Neural cell (in vitro differentiated cells): ENCODE measurements around the gene CACTIN. TPM values are rescaled to one million over a fixed set of nuclear protein-coding genes. Genes with fewer than 3 reads are reported as not detected.

Experiments
- H2AFZ ChIP-seq: fragments of 200-600, 300-800 bp; sonication (generic), shearing (Covaris generic); 2 replicates; pipeline ENCODE4 v1.6.0; 2014; ENCODE audit warnings: low read depth, mild to moderate bottlenecking, antibody characterized with exemption, low read length, moderate library complexity
- H3F3A ChIP-seq: fragments of 200-600 bp; shearing (Covaris generic); 2 replicates; pipeline ENCODE4 v1.6.1; 2016; ENCODE audit warnings: mild to moderate bottlenecking, moderate library complexity, mixed read lengths, antibody characterized with exemption, low read length; ENCODE audit not compliant: insufficient read depth, poor library complexity, severe bottlenecking
- H3K27ac ChIP-seq: fragments of 200-600, 300-800 bp; sonication (generic), shearing (Covaris generic); 2 replicates; pipeline ENCODE4 v1.5.1; 2014; ENCODE audit warnings: mild to moderate bottlenecking, low read length, moderate library complexity
- H3K27me3 ChIP-seq: fragments of 300-800, 200-600 bp; sonication (generic), shearing (Covaris generic); 2 replicates; pipeline ENCODE4 v1.6.0; 2014; ENCODE audit warnings: mild to moderate bottlenecking, low read depth, low read length, moderate library complexity; ENCODE audit not compliant: insufficient read depth
- H3K36me3 ChIP-seq: fragments of 300-800, 200-600 bp; sonication (generic), shearing (Covaris generic); 2 replicates; pipeline ENCODE4 v1.5.1; 2014; ENCODE audit warnings: mild to moderate bottlenecking, antibody characterized with exemption, low read length, moderate library complexity; ENCODE audit not compliant: insufficient read depth
- H3K4me2 ChIP-seq: fragments of 300-800, 200-600 bp; sonication (generic), shearing (Covaris generic); 2 replicates; pipeline ENCODE4 v1.6.0; 2014; ENCODE audit warnings: mild to moderate bottlenecking, low read length
- H3K4me3 ChIP-seq: fragments of 300-800, 200-600 bp; sonication (generic), shearing (Covaris generic); 2 replicates; pipeline ENCODE4 v1.5.1; 2014; ENCODE audit warnings: mild to moderate bottlenecking, low read length, moderate library complexity
- H3K79me2 ChIP-seq: fragments of 200-600 bp; shearing (Covaris generic); replicated peaks from 2 replicates; pipeline ENCODE4 v1.6.0; 2014; ENCODE audit warnings: mild to moderate bottlenecking, low read length, moderate library complexity; ENCODE audit not compliant: insufficient read depth
- H3K9ac ChIP-seq: fragments of 300-800, 200-600 bp; sonication (generic), shearing (Covaris generic); 2 replicates; pipeline ENCODE4 v1.6.1; 2016; ENCODE audit warnings: mild to moderate bottlenecking, low read length, mixed read lengths
- H3K9me2 ChIP-seq: fragments of 200-600 bp; shearing (Covaris generic); 2 replicates; pipeline ENCODE4 v1.6.1; 2016; ENCODE audit warnings: mild to moderate bottlenecking, low read length, mixed read lengths; ENCODE audit not compliant: insufficient read depth
- H3K9me3 ChIP-seq: fragments of 200-600, 300-800 bp; sonication (generic), shearing (Covaris generic); 2 replicates; pipeline ENCODE4 v1.6.1; 2016; ENCODE audit warnings: mild to moderate bottlenecking, mixed run types, low read length, moderate library complexity, mixed read lengths
- H4K20me1 ChIP-seq: fragments of 200-600 bp; shearing (Covaris generic); 2 replicates; pipeline ENCODE4 v1.6.1; 2016; ENCODE audit warnings: mild to moderate bottlenecking, mixed run types; ENCODE audit not compliant: insufficient read depth
- EP300 ChIP-seq: fragments of 450-650 bp; conservative IDR thresholded peaks from 2 replicates; pipeline ENCODE4 v1.6.1; 2014; ENCODE audit warnings: antibody characterized with exemption, mild to moderate bottlenecking, moderate library complexity; ENCODE audit not compliant: poor library complexity, severe bottlenecking
- EZH2 ChIP-seq: fragments of 200-600, 300-800 bp; shearing (Covaris generic), sonication (generic); IDR thresholded peaks from 2 replicates; pipeline ENCODE4 v1.6.1; 2014; ENCODE audit warnings: antibody characterized with exemption, low read length, borderline replicate concordance, mild to moderate bottlenecking; ENCODE audit not compliant: insufficient read depth, poor library complexity, severe bottlenecking
- MXI1 ChIP-seq: fragments of 450-650 bp; conservative IDR thresholded peaks from 2 replicates; pipeline ENCODE4 v1.6.1; 2014; ENCODE audit warnings: antibody characterized with exemption, mild to moderate bottlenecking; ENCODE audit not compliant: poor library complexity, severe bottlenecking
- POLR2AphosphoS5 ChIP-seq: IDR thresholded peaks from 2 replicates; pipeline ENCODE4 v1.6.1; 2012
- RAD21 ChIP-seq: fragments of 450-650 bp; conservative IDR thresholded peaks from 2 replicates; pipeline ENCODE4 v1.6.1; 2014; ENCODE audit warnings: antibody characterized with exemption, mild to moderate bottlenecking, moderate library complexity
- SMC3 ChIP-seq: fragments of 450-650 bp; conservative IDR thresholded peaks from 2 replicates; pipeline ENCODE4 v1.6.1; 2014; ENCODE audit warnings: antibody characterized with exemption, mild to moderate bottlenecking, moderate library complexity; ENCODE audit not compliant: poor library complexity
- TAF1 ChIP-seq: IDR thresholded peaks from 2 replicates; pipeline ENCODE4 v1.6.1; 2012; ENCODE audit warnings: low read depth
- polyA plus RNA-seq: library from polyadenylated mRNA; depleted of rRNA; stranded (reverse); fragments of >200 nt; gene quantifications from 2 replicates; pipeline ENCODE4 v1.2.3, GENCODE V29; 2014
- TF ChIP-seq, protein P1 (sequence below): IDR thresholded peaks from 2 replicates; pipeline ENCODE4 v1.6.1; 2012; ENCODE audit warnings: borderline replicate concordance
- TF ChIP-seq, protein P2 (sequence below): fragments of 450-650 bp; IDR thresholded peaks from 2 replicates; pipeline ENCODE4 v1.5.1; 2014; ENCODE audit warnings: antibody characterized with exemption, mild to moderate bottlenecking, moderate library complexity; ENCODE audit not compliant: poor library complexity, severe bottlenecking

CACTIN gene
- polyA plus RNA-seq, 1 donor from 2014 or later = 21.4 TPM

DNA sequence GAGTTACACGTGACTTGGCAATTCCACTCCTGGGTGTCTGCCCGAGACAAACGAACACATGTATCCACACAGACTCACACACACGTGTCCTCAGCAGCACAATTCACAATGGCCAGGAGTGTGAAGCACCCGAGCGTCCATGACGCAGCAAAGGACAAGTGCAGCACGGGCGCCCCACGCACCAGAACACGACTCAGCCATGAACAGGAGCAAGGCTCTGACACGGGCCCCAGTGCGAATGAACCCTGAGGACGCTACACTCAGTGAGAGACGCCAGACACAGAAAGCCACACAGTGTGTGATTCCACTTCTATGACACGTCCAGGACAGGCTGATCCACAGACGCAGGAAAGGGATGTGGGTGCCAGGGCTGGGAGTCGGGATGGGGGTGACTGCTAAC lies 37.2 kb upstream of the CACTIN start:
- Histone ChIP-seq H3K27me3 (no peaks in the 10 kb centered on the region), H3K79me2 (no peaks in the 10 kb centered on the region), H3F3A (no peaks in the 10 kb centered on the region), H3K9me3 (no peaks in the 10 kb centered on the region), H2AFZ (no peak overlapping the region), H3K9ac (no peak overlapping the region), H4K20me1 (no peaks in the 10 kb centered on the region), H3K4me2 (no peak overlapping the region), H3K4me3 (no peak overlapping the region), H3K9me2 (no peaks in the 10 kb centered on the region), H3K36me3 (peaks cover 6% of the 10 kb centered on the region), H3K27ac (no peak overlapping the region)
- TF ChIP-seq TAF1 (no peak), MXI1 (no peak), EP300 (no peak), EZH2 (no peak), RAD21 (no peak), POLR2AphosphoS5 (no peak), SMC3 (no peak)
- TF ChIP-seq, protein P1, sequence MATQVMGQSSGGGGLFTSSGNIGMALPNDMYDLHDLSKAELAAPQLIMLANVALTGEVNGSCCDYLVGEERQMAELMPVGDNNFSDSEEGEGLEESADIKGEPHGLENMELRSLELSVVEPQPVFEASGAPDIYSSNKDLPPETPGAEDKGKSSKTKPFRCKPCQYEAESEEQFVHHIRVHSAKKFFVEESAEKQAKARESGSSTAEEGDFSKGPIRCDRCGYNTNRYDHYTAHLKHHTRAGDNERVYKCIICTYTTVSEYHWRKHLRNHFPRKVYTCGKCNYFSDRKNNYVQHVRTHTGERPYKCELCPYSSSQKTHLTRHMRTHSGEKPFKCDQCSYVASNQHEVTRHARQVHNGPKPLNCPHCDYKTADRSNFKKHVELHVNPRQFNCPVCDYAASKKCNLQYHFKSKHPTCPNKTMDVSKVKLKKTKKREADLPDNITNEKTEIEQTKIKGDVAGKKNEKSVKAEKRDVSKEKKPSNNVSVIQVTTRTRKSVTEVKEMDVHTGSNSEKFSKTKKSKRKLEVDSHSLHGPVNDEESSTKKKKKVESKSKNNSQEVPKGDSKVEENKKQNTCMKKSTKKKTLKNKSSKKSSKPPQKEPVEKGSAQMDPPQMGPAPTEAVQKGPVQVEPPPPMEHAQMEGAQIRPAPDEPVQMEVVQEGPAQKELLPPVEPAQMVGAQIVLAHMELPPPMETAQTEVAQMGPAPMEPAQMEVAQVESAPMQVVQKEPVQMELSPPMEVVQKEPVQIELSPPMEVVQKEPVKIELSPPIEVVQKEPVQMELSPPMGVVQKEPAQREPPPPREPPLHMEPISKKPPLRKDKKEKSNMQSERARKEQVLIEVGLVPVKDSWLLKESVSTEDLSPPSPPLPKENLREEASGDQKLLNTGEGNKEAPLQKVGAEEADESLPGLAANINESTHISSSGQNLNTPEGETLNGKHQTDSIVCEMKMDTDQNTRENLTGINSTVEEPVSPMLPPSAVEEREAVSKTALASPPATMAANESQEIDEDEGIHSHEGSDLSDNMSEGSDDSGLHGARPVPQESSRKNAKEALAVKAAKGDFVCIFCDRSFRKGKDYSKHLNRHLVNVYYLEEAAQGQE = no peak
- TF ChIP-seq, protein P2, sequence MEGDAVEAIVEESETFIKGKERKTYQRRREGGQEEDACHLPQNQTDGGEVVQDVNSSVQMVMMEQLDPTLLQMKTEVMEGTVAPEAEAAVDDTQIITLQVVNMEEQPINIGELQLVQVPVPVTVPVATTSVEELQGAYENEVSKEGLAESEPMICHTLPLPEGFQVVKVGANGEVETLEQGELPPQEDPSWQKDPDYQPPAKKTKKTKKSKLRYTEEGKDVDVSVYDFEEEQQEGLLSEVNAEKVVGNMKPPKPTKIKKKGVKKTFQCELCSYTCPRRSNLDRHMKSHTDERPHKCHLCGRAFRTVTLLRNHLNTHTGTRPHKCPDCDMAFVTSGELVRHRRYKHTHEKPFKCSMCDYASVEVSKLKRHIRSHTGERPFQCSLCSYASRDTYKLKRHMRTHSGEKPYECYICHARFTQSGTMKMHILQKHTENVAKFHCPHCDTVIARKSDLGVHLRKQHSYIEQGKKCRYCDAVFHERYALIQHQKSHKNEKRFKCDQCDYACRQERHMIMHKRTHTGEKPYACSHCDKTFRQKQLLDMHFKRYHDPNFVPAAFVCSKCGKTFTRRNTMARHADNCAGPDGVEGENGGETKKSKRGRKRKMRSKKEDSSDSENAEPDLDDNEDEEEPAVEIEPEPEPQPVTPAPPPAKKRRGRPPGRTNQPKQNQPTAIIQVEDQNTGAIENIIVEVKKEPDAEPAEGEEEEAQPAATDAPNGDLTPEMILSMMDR = no peak

DNA sequence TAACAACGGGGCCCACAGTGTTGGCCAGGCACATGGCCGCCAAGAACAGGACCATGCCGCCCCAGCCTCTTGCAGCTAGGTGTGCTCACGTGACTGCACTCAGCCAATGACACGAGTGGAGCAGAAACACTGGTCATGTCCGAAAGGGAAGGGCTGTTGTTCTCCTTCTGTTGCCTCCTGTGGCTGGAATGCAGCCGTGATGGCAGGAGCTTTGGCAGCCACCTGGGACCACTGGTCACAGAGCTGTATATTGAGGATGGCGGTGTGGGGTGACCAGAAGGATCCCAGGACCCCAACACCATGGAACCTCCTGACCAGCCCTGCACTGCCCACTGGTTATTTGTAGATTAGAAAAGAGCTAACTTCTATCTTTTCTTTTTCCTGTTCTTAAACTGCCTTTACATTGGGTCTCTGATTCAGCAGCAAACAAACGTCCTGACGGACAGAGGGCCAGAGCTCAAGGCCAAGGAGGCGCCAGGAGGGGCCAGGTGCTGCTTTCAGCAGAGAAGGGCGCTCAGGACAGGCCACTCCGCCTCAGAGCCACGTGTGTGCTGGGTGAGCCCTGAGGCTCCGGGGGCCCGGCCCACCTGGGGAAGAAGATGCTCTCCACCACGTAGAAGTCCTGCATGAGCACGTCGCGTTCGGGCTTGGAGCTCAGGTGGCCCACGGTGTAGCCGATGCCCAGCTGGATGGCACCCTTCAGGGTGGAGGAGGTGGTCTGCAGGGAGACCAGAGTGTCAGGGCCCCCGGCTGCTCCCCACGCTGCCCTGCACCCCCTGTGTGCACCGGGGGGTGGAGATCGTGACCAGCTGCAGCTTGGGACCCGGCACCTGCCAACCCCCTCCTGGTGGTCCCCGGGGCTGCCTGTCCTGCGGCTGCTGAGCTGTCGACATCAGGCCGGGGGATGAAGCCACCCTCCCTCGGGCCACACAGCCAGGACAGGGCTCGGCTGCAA lies 35.0 kb upstream of the CACTIN start:
- H3K4me2 ChIP-seq = no peak overlapping the region
- no peaks in the 10 kb centered on the region for H3F3A ChIP-seq
- no peaks in the 10 kb centered on the region for H3K79me2 ChIP-seq
- H2AFZ ChIP-seq = no peak overlapping the region
- no peaks in the 10 kb centered on the region for H3K27me3 ChIP-seq
- no peaks in the 10 kb centered on the region for H3K9me2 ChIP-seq
- H4K20me1 ChIP-seq = no peaks in the 10 kb centered on the region
- TF ChIP-seq SMC3 = no peak
- TF ChIP-seq RAD21 = no peak
- TF ChIP-seq EP300 = no peak
- TF ChIP-seq, protein P2 = no peak
- no peak for TF ChIP-seq EZH2
- no peak for TF ChIP-seq MXI1
- no peak for TF ChIP-seq TAF1
- TF ChIP-seq, protein P1 = no peak
- TF ChIP-seq POLR2AphosphoS5 = no peak
- peaks cover 12% of the 10 kb centered on the region for H3K36me3 ChIP-seq
- no peaks in the 10 kb centered on the region for H3K9me3 ChIP-seq
- no peak overlapping the region for H3K4me3 ChIP-seq
- H3K27ac ChIP-seq = no peak overlapping the region
- H3K9ac ChIP-seq = no peak overlapping the region
